Panc1 (cell line): Measurements from ENCODE around the gene DSCAM. TPM values are rescaled to one million over a fixed set of nuclear protein-coding genes. Genes with fewer than 3 reads are reported as not detected.

Experiments used
- ATAC-seq: fragments of 200-7000 bp; cut with Tn5 transposase; 2 replicates; pipeline ENCODE4 v1.9.1; 2020; ENCODE audit warnings: mild to moderate bottlenecking, moderate library complexity
- BruUV-seq: library from RNA; stranded (reverse); fragments of 400-500 nt; replicated peaks from 2 replicates; lab custom pipeline; 2021; lab: Mats Ljungman, UMichigan
- CTCF ChIA-PET: fragments of 300-600 bp; sonication (Branson Sonifier 250); formaldehyde crosslinking; loops from one replicate; lab custom pipeline; 2022; ENCODE audit warnings: antibody characterized with exemption; lab: Charles Lee
- POLR2A ChIA-PET: fragments of 300-600 bp; sonication (Branson Sonifier 250); formaldehyde crosslinking; loops from one replicate; lab custom pipeline; 2022; ENCODE audit warnings: antibody characterized with exemption; lab: Charles Lee
- DNase-seq: peaks from one replicate; pipeline ENCODE4 v3.0.0-alpha.2; 2010; ENCODE audit warnings: low read depth, low spot score
- H3K27ac ChIP-seq: 2 replicates; pipeline ENCODE4 v1.5.1; 2011; ENCODE audit warnings: mild to moderate bottlenecking, low read length, inconsistent platforms
- H3K27me3 ChIP-seq: fragments of 200-500 bp; sonication (Bioruptor generic); 2 replicates; pipeline ENCODE4 v1.6.0; 2014; ENCODE audit warnings: low read length, inconsistent platforms; ENCODE audit not compliant: control insufficient read depth, insufficient read depth
- H3K36me3 ChIP-seq: fragments of 200-500 bp; sonication (Bioruptor generic); 2 replicates; pipeline ENCODE4 v1.5.1; 2014; ENCODE audit warnings: inconsistent platforms, mild to moderate bottlenecking, low read length, moderate library complexity; ENCODE audit not compliant: control insufficient read depth, insufficient read depth
- H3K4me1 ChIP-seq: 2 replicates; pipeline ENCODE4 v1.5.1; 2011; ENCODE audit warnings: inconsistent platforms, mild to moderate bottlenecking, low read length, moderate library complexity; ENCODE audit not compliant: control insufficient read depth, insufficient read depth
- H3K4me3 ChIP-seq, 2 experiments: 2 replicates each; pipeline ENCODE4 v1.5.1; 2011 to 2012; ENCODE audit warnings: low read depth in 2 of 2, low read length in 2 of 2, mild to moderate bottlenecking in 2 of 2, inconsistent platforms in 1 of 2, moderate library complexity in 1 of 2
- H3K9me3 ChIP-seq: fragments of 200-500 bp; sonication (Bioruptor generic); 2 replicates; pipeline ENCODE4 v1.5.1; 2014; ENCODE audit warnings: low read depth, mild to moderate bottlenecking, inconsistent platforms, low read length, moderate library complexity; ENCODE audit not compliant: control insufficient read depth, insufficient read depth
- CTCF ChIP-seq: fragments of 450-650 bp; IDR thresholded peaks from 2 replicates; pipeline ENCODE4 v1.5.1; 2017; ENCODE audit warnings: mild to moderate bottlenecking
- POLR2AphosphoS5 ChIP-seq: IDR thresholded peaks from 2 replicates; pipeline ENCODE4 v1.6.1; 2012; ENCODE audit warnings: mild to moderate bottlenecking, low read depth, low read length, moderate library complexity
- REST ChIP-seq, 2 experiments: IDR thresholded peaks; 2 replicates each; pipeline ENCODE4 v1.6.1; 2011 to 2012; ENCODE audit warnings: low read depth in 2 of 2, control low read depth in 1 of 2, low read length in 1 of 2, mild to moderate bottlenecking in 1 of 2, moderate library complexity in 1 of 2; ENCODE audit not compliant: insufficient read depth in 1 of 2
- SIN3A ChIP-seq: IDR thresholded peaks from 2 replicates; pipeline ENCODE4 v1.6.1; 2012; ENCODE audit warnings: low read depth, mild to moderate bottlenecking, low read length, moderate library complexity, borderline replicate concordance; ENCODE audit not compliant: insufficient read depth
- TCF7L2 ChIP-seq: IDR thresholded peaks from 2 replicates; pipeline ENCODE4 v1.6.1; 2011; ENCODE audit warnings: mild to moderate bottlenecking, low read depth, low read length, inconsistent platforms
- in situ Hi-C: cut with HindIII; loops from 2 replicates; pipeline ENCODE4 v1.10.0; 2016; ENCODE audit warnings: low sequenced_read_pairs, low pct_unique_long_range_greater_than_20kb
- intact Hi-C: fragments of 100-400 bp; cut with micrococcal nuclease; formaldehyde crosslinking; loops from one replicate; pipeline ENCODE4 v1.10.0; 2022; ENCODE audit not compliant: unreplicated experiment
- total RNA-seq: library from RNA; stranded (reverse); gene quantifications from one replicate; pipeline ENCODE4 v1.2.1, GENCODE V29; 2021; ENCODE audit not compliant: unreplicated experiment

Gene DSCAM
- total RNA-seq, 1 experiment from 2014 or later, result not detected

DNA sequence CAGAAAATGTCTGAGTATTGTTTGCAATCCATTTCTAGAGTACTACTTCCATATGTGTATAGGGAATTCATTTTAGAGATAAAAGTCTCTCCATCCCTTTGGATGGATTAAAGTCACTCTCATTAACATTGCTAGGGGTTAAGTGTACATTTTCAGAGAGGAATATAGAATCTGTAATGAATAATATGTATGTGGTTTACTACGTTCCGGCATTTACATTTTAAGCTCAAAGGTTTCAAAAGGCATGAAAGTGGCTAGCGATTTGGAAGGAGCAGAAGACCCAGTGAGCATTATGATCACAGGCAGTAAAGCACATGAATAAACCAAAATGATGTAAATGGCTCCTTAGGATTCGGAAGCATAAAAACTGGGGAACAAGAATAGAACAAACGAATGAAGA lies 123.0 kb downstream of the DSCAM start:
- intact Hi-C loops, result no loop called here
- DNase-seq, result no peak
- ChIA-PET CTCF (no interaction called here), POLR2A (no interaction called here)
- ATAC-seq, result no peak
- in situ Hi-C loops, result no loop called here
- Histone ChIP-seq H3K27ac (no peak overlapping the region), H3K4me1 (no peaks in the 10 kb centered on the region), H3K4me3 (no peak overlapping the region), H3K9me3 (no peaks in the 10 kb centered on the region), H3K36me3 (no peaks in the 10 kb centered on the region), H3K27me3 (no peaks in the 10 kb centered on the region)
- no TSS peak for BruUV-seq
- TF ChIP-seq CTCF, result no peak

- Histone ChIP-seq H3K36me3 (no peaks in the 10 kb centered on the region), H3K9me3 (no peaks in the 10 kb centered on the region), H3K4me3 (no peak overlapping the region), H3K27me3 (no peaks in the 10 kb centered on the region), H3K27ac (no peak overlapping the region), H3K4me1 (no peaks in the 10 kb centered on the region)
- CTCF ChIA-PET, result no interaction called here
- in situ Hi-C loops, result no loop called here
- intact Hi-C loops, result no loop called here
- ATAC-seq, result no peak
- BruUV-seq, result no TSS peak
- POLR2A ChIA-PET, result no interaction called here
- DNase-seq, result no peak
- TF ChIP-seq CTCF (no peak), REST (IDR thresholded peaks at IDR 0.05; ENCODE audit: insufficient read depth in 1 of 2, low read depth in 2 of 2, low read length in 1 of 2) (no peak), TCF7L2 (no peak), SIN3A (no peak), POLR2AphosphoS5 (no peak)
Measured at GRCh38 chr21:40723317-40723716, 123.6 kb downstream of the DSCAM start.

- H3K4me1 ChIP-seq, result no peaks in the 10 kb centered on the region
- DNase-seq (no peak), ATAC-seq (no peak)
- no peak overlapping the region for H3K27ac ChIP-seq
- ChIA-PET CTCF (no interaction called here), POLR2A (no interaction called here)
- TF ChIP-seq REST (IDR thresholded peaks at IDR 0.05; ENCODE audit: insufficient read depth in 1 of 2, low read depth in 2 of 2, low read length in 1 of 2) (no peak), SIN3A (no peak), TCF7L2 (no peak), POLR2AphosphoS5 (no peak), CTCF (no peak)
- no peaks in the 10 kb centered on the region for H3K36me3 ChIP-seq
- intact Hi-C loops, result no loop called here
- no peaks in the 10 kb centered on the region for H3K27me3 ChIP-seq
- H3K9me3 ChIP-seq, result no peaks in the 10 kb centered on the region
- in situ Hi-C loops, result no loop called here
- no TSS peak for BruUV-seq
- H3K4me3 ChIP-seq, result no peak overlapping the region
Measured at GRCh38 chr21:40719615-40720014, 127.3 kb downstream of the DSCAM start.
